Dendritic cell treated with granulocyte-macrophage colony-stimulating factor and Interleukin-4, amounts not matched to agents 40 ng/mL and 50 ng/mL, for 4 days (primary cell): ENCODE results near the gene TRAF3.
"Not testable (repeated sequence)": the region's sequence is repeated elsewhere in the genome, so short reads cannot be mapped to it uniquely, and the experiment has no call there.

Source experiments
- H3K27ac Mint-ChIP-seq: one replicate; pipeline ENCODE4 v1.8.0; 2022; ENCODE audit warnings: mild to moderate bottlenecking, mixed read lengths
- H3K27me3 Mint-ChIP-seq: one replicate; pipeline ENCODE4 v1.8.0; 2022; ENCODE audit warnings: mild to moderate bottlenecking, mixed read lengths
- H3K36me3 Mint-ChIP-seq: one replicate; pipeline ENCODE4 v1.8.0; 2022; ENCODE audit warnings: low read depth, mixed read lengths
- H3K4me1 Mint-ChIP-seq: one replicate; pipeline ENCODE4 v1.8.0; 2022; ENCODE audit warnings: low read depth, mixed read lengths
- H3K4me3 Mint-ChIP-seq: one replicate; pipeline ENCODE4 v1.8.0; 2022; ENCODE audit warnings: mild to moderate bottlenecking, moderate library complexity, mixed read lengths
- H3K9me3 Mint-ChIP-seq: one replicate; pipeline ENCODE4 v1.8.0; 2022; ENCODE audit warnings: mixed read lengths
- intact Hi-C: fragments of 100-400 bp; cut with micrococcal nuclease; formaldehyde crosslinking; loops from one replicate; pipeline ENCODE4 v1.15.0; 2022

Gene TRAF3

DNA sequence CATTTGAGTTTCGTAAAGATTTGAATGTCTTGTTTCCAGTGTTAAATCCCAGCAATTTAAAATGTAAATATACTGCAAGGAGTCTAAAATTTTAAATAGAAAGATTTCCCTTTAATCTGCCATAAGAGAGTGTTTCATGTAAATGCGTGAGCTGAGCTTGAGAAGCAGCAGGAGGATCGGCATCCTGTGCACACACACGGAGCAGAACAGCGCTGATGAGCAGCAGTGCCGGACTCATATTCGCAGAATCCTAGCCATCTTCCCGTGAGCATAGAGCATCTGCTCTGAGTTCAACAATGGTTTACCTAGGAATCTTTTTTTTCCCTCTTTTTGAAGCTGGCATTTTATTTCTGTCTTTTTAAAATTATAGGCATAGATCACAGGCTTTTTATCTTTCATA lies 115.4 kb downstream of the TRAF3 start:
- H3K27me3 Mint-ChIP-seq, result no peaks in the 10 kb centered on the region

DNA sequence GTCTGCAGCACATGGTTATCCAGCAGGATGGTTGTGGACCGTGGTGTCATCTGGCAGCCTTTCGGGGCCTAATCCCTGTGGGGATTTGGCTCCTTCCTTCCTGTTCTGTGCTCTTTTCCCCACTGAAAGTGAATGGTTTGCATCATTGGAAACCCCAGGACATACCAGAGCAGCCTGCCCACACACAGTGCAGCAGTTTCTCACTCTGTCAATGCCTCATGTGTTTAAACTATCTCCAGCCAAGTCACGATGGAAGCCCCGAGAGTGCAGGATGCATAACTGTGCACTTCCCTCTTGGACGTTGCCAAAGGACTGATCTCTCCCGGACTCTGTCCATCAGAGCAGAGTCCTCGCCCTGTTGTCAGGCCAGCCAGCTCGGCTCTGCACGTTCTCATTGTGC lies 116.2 kb downstream of the TRAF3 start:
- Mint-ChIP-seq H3K27me3 (no peaks in the 10 kb centered on the region), H3K4me3 (no peak overlapping the region), H3K4me1 (no peaks in the 10 kb centered on the region), H3K36me3 (peaks cover 77% of the 10 kb centered on the region), H3K27ac (no peak overlapping the region), H3K9me3 (no peaks in the 10 kb centered on the region)
- intact Hi-C loops, result no loop called here

More for the DNA sequence above, 115.4 kb downstream of the TRAF3 start:
- intact Hi-C loops, result no loop called here
- Mint-ChIP-seq H3K4me1 (no peaks in the 10 kb centered on the region), H3K36me3 (peaks cover 69% of the 10 kb centered on the region), H3K9me3 (no peaks in the 10 kb centered on the region), H3K27ac (no peak overlapping the region), H3K4me3 (no peak overlapping the region)

DNA sequence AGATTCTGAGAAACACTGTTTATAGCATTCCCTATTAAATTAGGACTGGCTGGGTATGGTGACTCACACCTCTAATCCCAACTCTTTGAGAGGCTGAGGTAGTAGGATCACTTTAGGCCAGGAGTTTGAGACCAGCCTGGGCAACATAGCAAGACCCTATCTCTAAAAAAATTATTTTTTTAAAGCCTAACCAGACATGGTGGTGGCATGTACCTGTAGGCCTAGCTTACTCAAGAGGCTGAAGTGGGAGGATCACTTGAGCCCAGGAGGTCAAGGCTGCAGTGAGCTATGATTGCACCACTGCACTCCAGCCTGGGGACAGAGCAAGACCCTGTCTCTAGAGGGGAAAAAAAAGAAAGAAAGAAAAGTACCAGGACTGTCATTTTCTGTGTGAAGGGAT lies 119.5 kb downstream of the TRAF3 start:
- H3K9me3 Mint-ChIP-seq, intact Hi-C loops, H3K4me3 Mint-ChIP-seq, H3K4me1 Mint-ChIP-seq, H3K27ac Mint-ChIP-seq, H3K27me3 Mint-ChIP-seq: not testable (repeated sequence)
- peaks cover 100% of the 10 kb centered on the region for H3K36me3 Mint-ChIP-seq

DNA sequence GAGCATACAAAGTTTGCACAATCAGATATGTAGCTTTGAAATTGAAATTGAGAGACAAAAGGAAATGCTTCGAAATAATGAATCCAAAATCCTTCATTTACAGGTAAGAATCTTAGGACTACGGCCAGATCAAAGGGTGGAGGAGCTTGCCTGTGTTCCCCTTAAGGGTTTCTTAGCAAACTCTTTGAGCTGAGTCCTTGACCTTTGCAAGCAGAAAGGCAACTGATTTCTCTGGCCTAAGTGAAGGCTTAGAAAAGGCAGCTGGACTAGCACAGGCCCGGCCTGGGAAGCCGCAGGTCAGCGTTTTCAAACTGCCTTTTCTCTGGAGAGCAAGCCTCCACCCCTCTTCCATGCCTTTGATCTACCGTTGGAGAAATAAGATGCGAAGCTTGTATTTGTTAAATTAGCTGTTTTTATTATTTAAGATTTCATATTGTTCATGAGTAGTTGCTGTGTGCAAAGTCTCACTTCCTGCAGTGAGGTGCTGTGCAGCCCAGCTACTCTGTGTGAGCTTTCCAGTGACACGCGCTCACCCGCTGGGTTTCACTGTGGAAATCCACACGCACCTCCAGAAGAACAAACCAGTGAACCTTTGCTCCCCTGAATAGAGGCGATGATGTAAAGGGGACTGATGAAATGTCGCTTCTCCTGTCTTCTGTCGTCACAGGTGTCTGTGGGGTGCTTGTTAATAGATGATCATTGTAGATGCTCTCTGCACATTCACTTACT lies 120.2 kb downstream of the TRAF3 start:
- intact Hi-C loops, result no loop called here
- Mint-ChIP-seq H3K27ac (no peak overlapping the region), H3K36me3 (peaks cover 100% of the 10 kb centered on the region), H3K9me3 (no peaks in the 10 kb centered on the region), H3K4me1 (peaks cover 9% of the 10 kb centered on the region), H3K4me3 (no peak overlapping the region), H3K27me3 (no peaks in the 10 kb centered on the region)

DNA sequence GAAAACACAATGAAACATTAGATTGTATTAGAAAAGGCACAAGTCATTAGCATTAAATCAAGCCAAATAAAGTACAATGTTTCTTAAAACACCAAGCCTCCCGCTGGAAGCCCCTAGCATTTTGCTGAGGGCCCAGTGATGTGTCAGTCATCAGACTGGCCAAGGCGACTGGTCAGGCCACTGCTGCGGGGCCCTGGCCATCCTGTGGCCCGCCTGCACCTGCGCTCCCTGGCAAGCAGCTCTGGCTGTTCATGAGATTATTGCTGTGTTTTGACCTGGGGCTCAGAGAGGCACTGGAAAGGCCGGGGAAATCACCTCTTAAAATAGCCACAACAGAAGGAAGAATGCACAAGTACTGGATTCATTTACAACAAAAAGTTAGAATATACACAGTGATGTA lies 121.0 kb downstream of the TRAF3 start:
- Mint-ChIP-seq H3K4me3 (no peak overlapping the region), H3K27me3 (no peaks in the 10 kb centered on the region), H3K27ac (no peak overlapping the region), H3K9me3 (no peaks in the 10 kb centered on the region), H3K36me3 (peaks cover 100% of the 10 kb centered on the region), H3K4me1 (peaks cover 9% of the 10 kb centered on the region)
- intact Hi-C loops, result no loop called here

DNA sequence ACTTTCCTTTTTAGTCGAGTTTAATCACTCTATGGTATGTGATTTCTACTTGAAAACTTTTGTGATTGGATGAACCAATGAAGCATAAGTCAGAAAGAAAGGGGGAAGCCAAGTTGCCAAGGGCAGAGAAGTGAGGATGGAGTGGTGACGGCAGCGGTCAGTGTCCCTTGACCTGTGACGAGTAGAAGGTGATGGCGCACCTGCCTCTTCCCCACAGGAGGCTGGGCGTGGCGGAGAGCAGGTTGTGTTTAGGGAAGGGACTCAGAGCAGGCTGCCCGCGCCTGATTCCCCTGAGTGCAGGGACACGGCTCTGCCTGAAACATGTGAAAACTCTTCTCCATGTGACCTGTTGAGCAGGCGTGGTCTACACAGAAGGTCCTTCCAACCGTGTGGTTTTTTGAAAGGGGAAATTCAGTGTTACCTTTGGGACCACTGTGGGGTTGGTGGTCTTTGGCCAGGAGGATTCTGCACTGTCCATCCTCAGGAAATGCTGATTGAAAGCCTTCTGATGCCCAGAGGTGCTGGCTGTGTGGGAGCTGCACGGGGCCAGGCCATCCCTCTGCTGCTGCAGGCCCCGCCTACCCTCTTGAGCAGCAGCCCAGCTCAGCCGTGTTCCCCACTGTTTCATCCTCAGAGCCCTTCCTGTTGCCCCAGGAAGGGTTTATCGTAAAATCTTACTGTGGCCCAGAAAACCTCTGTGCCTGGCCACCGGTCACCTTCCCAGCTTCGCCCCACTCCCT lies 121.7 kb downstream of the TRAF3 start:
- peaks cover 9% of the 10 kb centered on the region for H3K4me1 Mint-ChIP-seq
- H3K27ac Mint-ChIP-seq, result no peak overlapping the region
- H3K4me3 Mint-ChIP-seq, result no peak overlapping the region
- peaks cover 100% of the 10 kb centered on the region for H3K36me3 Mint-ChIP-seq
- no peaks in the 10 kb centered on the region for H3K9me3 Mint-ChIP-seq
- intact Hi-C loops, result no loop called here
- no peaks in the 10 kb centered on the region for H3K27me3 Mint-ChIP-seq

DNA sequence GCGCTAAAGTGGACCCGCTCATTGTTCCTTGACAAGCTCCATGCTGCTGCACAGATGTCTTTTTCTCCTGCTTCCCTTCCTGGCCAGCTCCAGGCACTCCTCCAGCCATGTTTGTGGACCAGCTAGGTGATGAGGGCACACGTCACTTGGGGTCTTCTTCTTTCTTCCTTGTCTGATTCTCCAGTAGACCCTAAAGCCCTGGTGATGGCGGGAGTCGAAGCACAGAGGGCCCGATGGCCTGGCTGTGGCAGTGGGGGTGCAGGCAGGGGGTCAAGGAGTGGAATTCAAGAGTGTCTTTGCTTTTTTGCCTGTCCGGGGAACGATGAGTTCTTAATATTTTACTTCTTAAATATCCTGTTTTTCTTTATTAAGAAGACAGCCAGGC lies 122.3 kb downstream of the TRAF3 start:
- intact Hi-C loops, result no loop called here
- peaks cover 100% of the 10 kb centered on the region for H3K36me3 Mint-ChIP-seq
- no peaks in the 10 kb centered on the region for H3K27me3 Mint-ChIP-seq
- H3K4me3 Mint-ChIP-seq, result no peak overlapping the region
- H3K27ac Mint-ChIP-seq, result no peak overlapping the region
- no peaks in the 10 kb centered on the region for H3K9me3 Mint-ChIP-seq
- H3K4me1 Mint-ChIP-seq, result peaks cover 9% of the 10 kb centered on the region

DNA sequence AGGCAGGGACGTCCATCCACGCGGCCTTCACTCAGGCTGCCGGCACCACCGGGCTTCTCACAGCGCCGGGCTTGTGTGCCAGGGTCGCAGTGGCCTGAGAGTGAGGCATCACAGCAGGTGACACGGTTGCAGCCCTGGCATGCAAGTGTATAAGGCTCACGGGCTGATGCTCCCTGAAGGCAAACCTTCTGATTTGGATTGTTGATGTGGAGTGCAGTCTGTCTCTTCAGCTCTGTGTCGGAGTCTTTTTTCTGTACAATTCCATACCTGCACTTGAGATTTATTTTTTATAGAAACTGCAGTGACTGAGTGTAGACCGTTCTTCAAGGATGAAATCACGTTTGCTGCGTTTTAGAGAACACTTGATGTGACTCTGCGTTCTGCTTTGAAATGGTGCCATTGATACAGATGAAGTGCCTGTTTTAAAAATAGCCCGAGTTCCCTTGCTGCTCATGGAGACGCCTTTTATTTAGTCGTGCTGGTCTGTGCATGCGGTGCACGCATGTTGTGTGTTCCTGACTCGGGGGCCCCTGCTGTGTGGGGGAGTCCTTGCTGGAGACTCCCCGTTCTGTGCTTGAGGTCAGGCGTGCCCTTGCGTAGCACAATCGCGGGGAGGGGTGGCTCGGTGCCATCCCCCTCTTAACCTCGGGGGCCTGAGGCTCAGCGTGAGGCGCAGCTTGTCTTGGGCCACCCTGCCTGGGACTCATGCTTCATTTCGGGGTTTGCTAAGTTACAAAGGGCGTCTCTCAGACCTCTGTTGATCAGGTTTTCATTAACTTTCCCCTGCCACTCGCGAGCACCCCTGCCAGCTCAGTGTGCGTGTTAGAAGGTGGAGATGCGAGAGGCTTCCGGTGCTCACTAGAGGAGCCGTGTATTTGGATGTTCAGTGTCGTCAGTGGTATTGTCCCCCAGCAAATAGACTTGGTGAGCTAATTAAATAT lies 123.7 kb downstream of the TRAF3 start:
- intact Hi-C loops, result no loop called here
- Mint-ChIP-seq H3K27ac (no peak overlapping the region), H3K36me3 (peaks cover 100% of the 10 kb centered on the region), H3K9me3 (no peaks in the 10 kb centered on the region), H3K4me3 (no peak overlapping the region), H3K4me1 (peaks cover 9% of the 10 kb centered on the region), H3K27me3 (no peaks in the 10 kb centered on the region)

DNA sequence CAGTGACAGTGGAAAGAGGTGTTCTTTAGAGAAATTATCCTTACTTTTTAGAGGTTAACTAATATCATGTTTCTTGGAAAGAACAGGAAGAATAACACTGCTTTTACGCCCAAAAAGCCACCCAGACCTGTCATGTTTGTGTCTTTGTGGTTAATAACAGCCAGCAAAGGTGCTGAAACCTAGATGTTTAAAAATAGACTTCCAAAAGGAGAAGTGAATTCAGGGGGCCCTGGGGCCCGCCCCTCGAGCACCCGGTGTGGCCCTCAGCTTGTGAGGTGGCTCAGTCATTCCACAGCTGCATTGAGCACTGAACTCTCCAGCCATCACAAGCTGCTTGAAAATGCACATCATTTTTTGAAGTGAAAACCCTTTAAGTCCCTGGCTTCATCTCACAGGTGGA lies 124.4 kb downstream of the TRAF3 start:
- no peaks in the 10 kb centered on the region for H3K27me3 Mint-ChIP-seq
- no peak overlapping the region for H3K4me3 Mint-ChIP-seq
- H3K9me3 Mint-ChIP-seq, result no peaks in the 10 kb centered on the region
- intact Hi-C loops, result no loop called here
- H3K27ac Mint-ChIP-seq, result no peak overlapping the region
- H3K4me1 Mint-ChIP-seq, result peaks cover 9% of the 10 kb centered on the region
- peaks cover 100% of the 10 kb centered on the region for H3K36me3 Mint-ChIP-seq

DNA sequence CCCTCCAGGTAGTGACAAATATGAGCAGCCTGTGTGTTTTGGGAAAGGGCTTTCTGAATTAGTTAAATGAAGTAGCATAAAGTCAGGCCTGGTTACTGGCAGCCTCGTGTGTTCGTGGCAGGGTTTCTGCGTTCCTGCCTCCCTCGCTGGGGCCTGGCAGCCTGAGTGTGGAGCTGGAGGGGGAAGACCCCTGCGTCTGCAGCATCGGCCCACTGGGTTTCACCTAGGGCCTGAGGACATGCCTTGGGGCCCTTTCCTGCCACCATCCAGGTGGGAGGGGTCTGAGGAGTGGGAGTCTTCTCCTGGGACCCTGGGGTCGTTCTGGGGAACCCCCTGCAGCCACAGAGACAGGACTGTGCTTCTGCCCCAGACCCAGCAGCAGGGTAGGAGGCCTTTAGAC lies 124.8 kb downstream of the TRAF3 start:
- H3K4me1 Mint-ChIP-seq, result peaks cover 9% of the 10 kb centered on the region
- H3K36me3 Mint-ChIP-seq, result peaks cover 100% of the 10 kb centered on the region
- H3K27me3 Mint-ChIP-seq, result no peaks in the 10 kb centered on the region
- H3K4me3 Mint-ChIP-seq, result no peak overlapping the region
- peak overlapping the region; percentile 47 for H3K27ac Mint-ChIP-seq
- H3K9me3 Mint-ChIP-seq, result no peaks in the 10 kb centered on the region
- intact Hi-C loops, result no loop called here

DNA sequence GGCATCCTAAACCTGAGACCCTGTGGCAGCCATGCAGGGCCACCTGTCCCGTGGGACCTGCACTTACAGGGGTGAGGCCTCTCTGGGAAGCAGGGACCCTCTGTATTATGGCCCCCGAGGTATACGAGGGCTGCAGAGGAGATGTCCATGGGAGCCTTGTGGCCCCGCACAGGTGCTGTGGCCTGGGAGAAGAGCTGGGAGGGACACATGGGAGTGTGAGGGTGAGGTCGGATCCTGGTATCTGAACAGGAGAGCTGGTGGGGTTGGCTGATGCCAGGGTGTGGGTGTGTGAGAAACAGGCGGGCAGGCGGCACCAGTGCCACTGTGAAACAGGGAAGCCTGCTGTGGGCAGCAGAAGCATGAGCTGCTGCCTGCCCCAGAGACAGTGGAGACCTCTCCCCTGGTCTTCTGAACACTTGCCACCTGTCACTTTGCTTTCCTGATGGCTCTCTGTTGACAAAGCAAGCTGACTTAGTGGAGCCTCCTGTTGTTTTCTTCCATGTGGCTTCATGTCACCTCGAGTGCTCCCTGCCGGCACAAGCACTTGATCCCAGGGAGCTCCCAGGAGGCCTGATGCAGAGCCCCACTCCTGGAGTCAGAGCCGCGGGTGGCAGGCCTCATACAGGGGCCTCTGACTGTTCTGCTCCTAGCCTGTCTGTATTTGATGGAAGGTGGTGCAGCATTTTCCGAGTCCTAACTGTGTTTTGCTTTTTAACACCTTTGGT lies 125.4 kb downstream of the TRAF3 start:
- intact Hi-C loops, result no loop called here
- H3K27me3 Mint-ChIP-seq, result no peaks in the 10 kb centered on the region
- peaks cover 9% of the 10 kb centered on the region for H3K4me1 Mint-ChIP-seq
- H3K36me3 Mint-ChIP-seq, result peaks cover 100% of the 10 kb centered on the region
- H3K9me3 Mint-ChIP-seq, result no peaks in the 10 kb centered on the region
- no peak overlapping the region for H3K4me3 Mint-ChIP-seq
- H3K27ac Mint-ChIP-seq, result peak overlapping the region; percentile 47

DNA sequence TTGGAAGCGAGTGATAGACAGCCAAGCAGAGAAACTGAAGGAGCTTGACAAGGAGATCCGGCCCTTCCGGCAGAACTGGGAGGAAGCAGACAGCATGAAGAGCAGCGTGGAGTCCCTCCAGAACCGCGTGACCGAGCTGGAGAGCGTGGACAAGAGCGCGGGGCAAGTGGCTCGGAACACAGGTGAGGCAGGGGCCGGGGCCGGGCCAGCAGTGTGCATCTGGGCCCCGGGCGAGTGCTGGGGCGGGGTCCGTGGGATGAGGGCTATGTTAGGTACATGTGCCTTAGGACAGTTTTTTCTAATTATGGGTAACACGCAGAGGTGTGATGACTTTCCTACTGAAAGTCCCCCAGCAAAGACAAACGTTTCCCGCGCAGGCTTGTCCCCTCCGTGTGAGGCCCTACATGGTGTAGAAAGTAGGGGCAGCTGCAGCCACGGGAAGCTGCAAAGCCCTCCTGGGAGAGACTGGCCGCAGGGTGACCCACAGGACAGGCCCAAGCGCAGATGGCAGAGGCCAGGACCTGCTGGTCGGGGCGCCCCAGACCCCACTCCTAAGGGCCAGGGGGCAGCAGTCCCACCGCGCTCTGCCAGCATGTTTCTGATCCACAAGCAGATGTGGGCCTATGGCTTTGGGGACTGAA lies 126.1 kb downstream of the TRAF3 start:
- peaks cover 9% of the 10 kb centered on the region for H3K4me1 Mint-ChIP-seq
- no peaks in the 10 kb centered on the region for H3K27me3 Mint-ChIP-seq
- intact Hi-C loops, result no loop called here
- no peaks in the 10 kb centered on the region for H3K9me3 Mint-ChIP-seq
- H3K4me3 Mint-ChIP-seq, result no peak overlapping the region
- no peak overlapping the region for H3K27ac Mint-ChIP-seq
- H3K36me3 Mint-ChIP-seq, result peaks cover 100% of the 10 kb centered on the region

DNA sequence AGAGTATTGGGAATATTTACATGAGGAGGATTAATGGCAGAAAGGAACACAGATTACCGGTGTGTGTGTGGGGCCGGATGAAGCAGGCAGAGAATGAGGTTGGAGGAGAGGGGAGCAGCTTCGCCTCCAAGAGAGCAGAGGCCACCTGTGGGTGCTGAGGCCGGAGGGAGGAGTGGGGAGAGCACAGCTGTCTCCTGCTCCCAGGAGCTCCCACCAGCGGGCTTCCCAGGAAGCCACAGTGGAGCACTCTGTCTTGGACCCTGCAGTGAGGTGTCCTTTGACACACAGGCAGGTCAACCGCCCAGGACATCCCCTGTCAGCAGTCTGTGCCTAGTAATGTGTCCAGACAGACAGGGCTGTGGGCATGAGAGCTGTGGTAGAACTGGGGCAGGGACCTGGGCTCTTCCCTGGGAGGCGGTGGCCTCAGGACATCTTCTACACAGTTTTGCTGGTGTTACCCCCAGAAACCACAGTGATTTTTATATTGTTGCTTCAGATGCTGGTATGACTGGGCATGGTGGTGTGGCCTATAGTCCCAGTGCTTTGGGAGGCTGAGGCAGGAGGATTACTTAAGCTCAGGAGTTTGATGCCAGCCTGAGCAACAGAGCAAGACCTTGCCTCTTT lies 126.8 kb downstream of the TRAF3 start:
- H3K27me3 Mint-ChIP-seq, result no peaks in the 10 kb centered on the region
- intact Hi-C loops, result no loop called here
- peaks cover 100% of the 10 kb centered on the region for H3K36me3 Mint-ChIP-seq
- H3K4me1 Mint-ChIP-seq, result peaks cover 9% of the 10 kb centered on the region
- no peak overlapping the region for H3K27ac Mint-ChIP-seq
- no peak overlapping the region for H3K4me3 Mint-ChIP-seq
- H3K9me3 Mint-ChIP-seq, result no peaks in the 10 kb centered on the region
